ENCODE data around the gene CENPE.
"Not testable (repeated sequence)": the region's sequence is repeated elsewhere in the genome, so short reads cannot be mapped to it uniquely, and the experiment has no call there.

The CENPE gene

GRCh38 chr4:103171006-103171405, 27.1 kb downstream of the CENPE start:
- H3K36me3 ChIP-seq (replicated peaks in 1 of 2; ENCODE audit: control insufficient read depth in 2 of 2, insufficient read depth in 2 of 2, low read length in 2 of 2): peaks cover 13 to 99% of the 10 kb centered on the region in 2 donors
- no peak overlapping the region for H3K4me2 ChIP-seq (ENCODE audit: insufficient read depth, low read length, poor library complexity, severe bottlenecking)
- peaks cover 0 to 26% of the 10 kb centered on the region in 2 donors for H3K9me3 ChIP-seq (replicated peaks in 1 of 2; ENCODE audit: control insufficient read depth in 2 of 2, insufficient read depth in 1 of 2, low read depth in 1 of 2, low read length in 2 of 2)
- no peak overlapping the region for H3K4me3 ChIP-seq (ENCODE audit: low read length in 2 of 2)
- H3K4me1 ChIP-seq (ENCODE audit: control insufficient read depth in 2 of 2, insufficient read depth in 1 of 2, low read depth in 1 of 2, low read length in 2 of 2): no peaks in the 10 kb centered on the region
- H4K91ac ChIP-seq (ENCODE audit: low read depth, low read length, poor library complexity): no peak overlapping the region
- no peak overlapping the region for H3K23ac ChIP-seq (ENCODE audit: low read depth, low read length, poor library complexity)
- H3K4ac ChIP-seq (ENCODE audit: low read length): no peak overlapping the region
- H2BK120ac ChIP-seq (ENCODE audit: low read depth, low read length): no peak overlapping the region
- no peak overlapping the region for H2BK15ac ChIP-seq (ENCODE audit: low read length)
- no peak overlapping the region for H2BK5ac ChIP-seq (ENCODE audit: low read length)
- H3K79me1 ChIP-seq (ENCODE audit: low read depth, low read length): no peaks in the 10 kb centered on the region
- H3K14ac ChIP-seq (ENCODE audit: low read length): no peak overlapping the region
- no peak overlapping the region for H3K18ac ChIP-seq (ENCODE audit: low read length)
- H3K27me3 ChIP-seq (ENCODE audit: control insufficient read depth in 3 of 3, insufficient read depth in 3 of 3, low read depth in 1 of 3, low read length in 3 of 3): no peaks in the 10 kb centered on the region
- H2AFZ ChIP-seq (ENCODE audit: low read length): no peak overlapping the region
- no peak overlapping the region for H3K9ac ChIP-seq (ENCODE audit: low read depth, low read length, poor library complexity)
- H3K27ac ChIP-seq (replicated peaks; ENCODE audit: low read length): no peak overlapping the region
- DNase-seq (ENCODE audit: low spot score): no peak
- no peak overlapping the region for H2AK5ac ChIP-seq (ENCODE audit: low read depth, low read length)
- no peak overlapping the region for H4K8ac ChIP-seq (ENCODE audit: low read depth, low read length)
- no peak overlapping the region for H2BK12ac ChIP-seq (ENCODE audit: low read length)

DNA sequence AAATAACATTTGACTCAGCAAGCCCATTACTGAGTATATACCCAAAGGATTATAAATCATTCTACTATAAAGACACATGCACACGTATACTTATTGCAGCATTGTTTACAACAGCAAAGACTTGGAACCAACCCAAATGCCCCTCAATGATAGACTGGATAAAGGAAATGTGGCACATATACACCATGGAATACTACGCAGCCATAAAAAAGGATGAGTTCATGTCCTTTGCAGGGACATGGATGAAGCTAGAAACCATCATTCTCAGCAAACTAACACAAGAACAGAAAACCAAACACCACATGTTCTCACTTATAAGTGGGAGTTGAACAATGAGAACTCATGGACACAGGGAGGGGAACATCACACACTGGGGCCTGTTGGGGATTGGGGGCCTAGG, 28.4 kb downstream of the CENPE start:
- WGBS, 2 donors (ENCODE audit: extremely low coverage in 2 of 2, insufficient read length in 2 of 2, insufficient replicate concordance in 1 of 2): no CpG with 5 or more reads among the region's 2 CpGs
- H2BK15ac ChIP-seq (ENCODE audit: low read length); H4K8ac ChIP-seq (ENCODE audit: low read depth, low read length); H3K4me1 ChIP-seq (ENCODE audit: control insufficient read depth in 2 of 2, insufficient read depth in 1 of 2, low read depth in 1 of 2, low read length in 2 of 2); H3K79me1 ChIP-seq (ENCODE audit: low read depth, low read length); H3K4me2 ChIP-seq (ENCODE audit: insufficient read depth, low read length, poor library complexity, severe bottlenecking); DNase-seq (ENCODE audit: low spot score); H2BK12ac ChIP-seq (ENCODE audit: low read length); H3K18ac ChIP-seq (ENCODE audit: low read length); H3K27me3 ChIP-seq (ENCODE audit: control insufficient read depth in 3 of 3, insufficient read depth in 3 of 3, low read depth in 1 of 3, low read length in 3 of 3); H3K4ac ChIP-seq (ENCODE audit: low read length); H2BK120ac ChIP-seq (ENCODE audit: low read depth, low read length); H4K91ac ChIP-seq (ENCODE audit: low read depth, low read length, poor library complexity); H3K9ac ChIP-seq (ENCODE audit: low read depth, low read length, poor library complexity); H2AK5ac ChIP-seq (ENCODE audit: low read depth, low read length); H2AFZ ChIP-seq (ENCODE audit: low read length); H3K14ac ChIP-seq (ENCODE audit: low read length); H3K4me3 ChIP-seq (ENCODE audit: low read length in 2 of 2); H2BK5ac ChIP-seq (ENCODE audit: low read length); H3K23ac ChIP-seq (ENCODE audit: low read depth, low read length, poor library complexity); H3K27ac ChIP-seq (replicated peaks; ENCODE audit: low read length): not testable (repeated sequence)
- Histone ChIP-seq H3K9me3 (replicated peaks in 1 of 2; ENCODE audit: control insufficient read depth in 2 of 2, insufficient read depth in 1 of 2, low read depth in 1 of 2, low read length in 2 of 2) (peaks cover 0 to 26% of the 10 kb centered on the region in 2 donors), H3K36me3 (replicated peaks in 1 of 2; ENCODE audit: control insufficient read depth in 2 of 2, insufficient read depth in 2 of 2, low read length in 2 of 2) (peaks cover 13 to 99% of the 10 kb centered on the region in 2 donors)

- Histone ChIP-seq H4K91ac (ENCODE audit: low read depth, low read length, poor library complexity) (no peak overlapping the region), H3K4me1 (ENCODE audit: control insufficient read depth in 2 of 2, insufficient read depth in 1 of 2, low read depth in 1 of 2, low read length in 2 of 2) (no peaks in the 10 kb centered on the region), H3K9me3 (replicated peaks in 1 of 2; ENCODE audit: control insufficient read depth in 2 of 2, insufficient read depth in 1 of 2, low read depth in 1 of 2, low read length in 2 of 2) (peaks cover 0 to 26% of the 10 kb centered on the region in 2 donors), H3K14ac (ENCODE audit: low read length) (no peak overlapping the region), H2BK5ac (ENCODE audit: low read length) (no peak overlapping the region), H3K36me3 (replicated peaks in 1 of 2; ENCODE audit: control insufficient read depth in 2 of 2, insufficient read depth in 2 of 2, low read length in 2 of 2) (peaks cover 13 to 99% of the 10 kb centered on the region in 2 donors), H3K27ac (replicated peaks; ENCODE audit: low read length) (no peak overlapping the region), H3K23ac (ENCODE audit: low read depth, low read length, poor library complexity) (no peak overlapping the region), H3K4me3 (ENCODE audit: low read length in 2 of 2) (no peak overlapping the region), H3K4me2 (ENCODE audit: insufficient read depth, low read length, poor library complexity, severe bottlenecking) (no peak overlapping the region), H3K79me1 (ENCODE audit: low read depth, low read length) (no peaks in the 10 kb centered on the region), H2BK120ac (ENCODE audit: low read depth, low read length) (no peak overlapping the region), H3K18ac (ENCODE audit: low read length) (no peak overlapping the region), H4K8ac (ENCODE audit: low read depth, low read length) (no peak overlapping the region), H3K9ac (ENCODE audit: low read depth, low read length, poor library complexity) (no peak overlapping the region), H3K4ac (ENCODE audit: low read length) (no peak overlapping the region), H2BK15ac (ENCODE audit: low read length) (no peak overlapping the region), H2BK12ac (ENCODE audit: low read length) (no peak overlapping the region), H3K27me3 (ENCODE audit: control insufficient read depth in 3 of 3, insufficient read depth in 3 of 3, low read depth in 1 of 3, low read length in 3 of 3) (no peaks in the 10 kb centered on the region), H2AFZ (ENCODE audit: low read length) (no peak overlapping the region), H2AK5ac (ENCODE audit: low read depth, low read length) (no peak overlapping the region)
- no peak for DNase-seq (ENCODE audit: low spot score)
- no CpG with 5 or more reads among the region's 1 CpG for WGBS, 2 donors (ENCODE audit: extremely low coverage in 2 of 2, insufficient read length in 2 of 2, insufficient replicate concordance in 1 of 2)
These were observed 29.1 kb downstream of the CENPE start for GRCh38 chr4:103168993-103169392.

GRCh38 chr4:103162176-103162575, 36.0 kb downstream of the CENPE start:
- Histone ChIP-seq H3K4me2 (ENCODE audit: insufficient read depth, low read length, poor library complexity, severe bottlenecking) (no peak overlapping the region), H3K9me3 (replicated peaks in 1 of 2; ENCODE audit: control insufficient read depth in 2 of 2, insufficient read depth in 1 of 2, low read depth in 1 of 2, low read length in 2 of 2) (peaks cover 0 to 2% of the 10 kb centered on the region in 2 donors), H3K9ac (ENCODE audit: low read depth, low read length, poor library complexity) (no peak overlapping the region), H3K4me1 (ENCODE audit: control insufficient read depth in 2 of 2, insufficient read depth in 1 of 2, low read depth in 1 of 2, low read length in 2 of 2) (no peaks in the 10 kb centered on the region), H2BK120ac (ENCODE audit: low read depth, low read length) (no peak overlapping the region), H4K91ac (ENCODE audit: low read depth, low read length, poor library complexity) (no peak overlapping the region), H3K4me3 (ENCODE audit: low read length in 2 of 2) (no peak overlapping the region), H3K36me3 (replicated peaks in 1 of 2; ENCODE audit: control insufficient read depth in 2 of 2, insufficient read depth in 2 of 2, low read length in 2 of 2) (peaks cover 2 to 100% of the 10 kb centered on the region in 2 donors), H2AK5ac (ENCODE audit: low read depth, low read length) (no peak overlapping the region), H3K27me3 (ENCODE audit: control insufficient read depth in 3 of 3, insufficient read depth in 3 of 3, low read depth in 1 of 3, low read length in 3 of 3) (no peaks in the 10 kb centered on the region), H3K27ac (replicated peaks; ENCODE audit: low read length) (no peak overlapping the region), H3K18ac (ENCODE audit: low read length) (no peak overlapping the region), H2BK12ac (ENCODE audit: low read length) (no peak overlapping the region), H2BK15ac (ENCODE audit: low read length) (no peak overlapping the region), H3K4ac (ENCODE audit: low read length) (no peak overlapping the region), H2BK5ac (ENCODE audit: low read length) (no peak overlapping the region), H2AFZ (ENCODE audit: low read length) (no peak overlapping the region), H3K79me1 (ENCODE audit: low read depth, low read length) (no peaks in the 10 kb centered on the region), H4K8ac (ENCODE audit: low read depth, low read length) (no peak overlapping the region), H3K14ac (ENCODE audit: low read length) (no peak overlapping the region), H3K23ac (ENCODE audit: low read depth, low read length, poor library complexity) (no peak overlapping the region)
- no peak for DNase-seq (ENCODE audit: low spot score)
- WGBS, 2 donors (ENCODE audit: extremely low coverage in 2 of 2, insufficient read length in 2 of 2, insufficient replicate concordance in 1 of 2): no CpG with 5 or more reads among the region's 2 CpGs
